ENCODE measurements around the gene CORO6.
A peak's percentile ranks its signal among the peaks of the same experiment; 100 is the strongest.

- TF ChIP-seq, protein P1, sequence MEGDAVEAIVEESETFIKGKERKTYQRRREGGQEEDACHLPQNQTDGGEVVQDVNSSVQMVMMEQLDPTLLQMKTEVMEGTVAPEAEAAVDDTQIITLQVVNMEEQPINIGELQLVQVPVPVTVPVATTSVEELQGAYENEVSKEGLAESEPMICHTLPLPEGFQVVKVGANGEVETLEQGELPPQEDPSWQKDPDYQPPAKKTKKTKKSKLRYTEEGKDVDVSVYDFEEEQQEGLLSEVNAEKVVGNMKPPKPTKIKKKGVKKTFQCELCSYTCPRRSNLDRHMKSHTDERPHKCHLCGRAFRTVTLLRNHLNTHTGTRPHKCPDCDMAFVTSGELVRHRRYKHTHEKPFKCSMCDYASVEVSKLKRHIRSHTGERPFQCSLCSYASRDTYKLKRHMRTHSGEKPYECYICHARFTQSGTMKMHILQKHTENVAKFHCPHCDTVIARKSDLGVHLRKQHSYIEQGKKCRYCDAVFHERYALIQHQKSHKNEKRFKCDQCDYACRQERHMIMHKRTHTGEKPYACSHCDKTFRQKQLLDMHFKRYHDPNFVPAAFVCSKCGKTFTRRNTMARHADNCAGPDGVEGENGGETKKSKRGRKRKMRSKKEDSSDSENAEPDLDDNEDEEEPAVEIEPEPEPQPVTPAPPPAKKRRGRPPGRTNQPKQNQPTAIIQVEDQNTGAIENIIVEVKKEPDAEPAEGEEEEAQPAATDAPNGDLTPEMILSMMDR (IDR thresholded peaks at IDR 0.05) = peak in 1 of 3 donors; percentile 44
- no peak for TF ChIP-seq POLR2A (IDR thresholded peaks at IDR 0.05)
These were observed 5.0 kb downstream of the CORO6 start for GRCh38 chr17:29617481-29618271.
